ENCODE data around the gene ARL2BP. TPM values are rescaled to one million over a fixed set of nuclear protein-coding genes. Genes with fewer than 3 reads are reported as not detected.

Gene ARL2BP
- total RNA-seq, 4 donors from 2014 or later: 10.3 to 39.6 (median 36.5) TPM

- H3K4me3 ChIP-seq: no peak overlapping the region
- H3K27me3 ChIP-seq: peaks cover 23% of the 10 kb centered on the region
- no peak overlapping the region for H3K27ac ChIP-seq
- no peak for DNase-seq
- 75 to 77% methylated on average over 7 to 8 of the region's 8 CpGs for WGBS, 2 donors (ENCODE audit: low coverage in 1 of 2)
- TF ChIP-seq POLR2A (IDR thresholded peaks at IDR 0.05): no peak
- no peak for TF ChIP-seq POLR2AphosphoS5 (IDR thresholded peaks at IDR 0.05)
- TF ChIP-seq EP300 (IDR thresholded peaks at IDR 0.05; ENCODE audit: low read depth): no peak
- TF ChIP-seq CTCF (IDR thresholded peaks at IDR 0.05): no peak
- intact Hi-C loops (cut with DNase I; ENCODE audit: low total_unique reads): no loop called here
- H3K36me3 ChIP-seq: no peaks in the 10 kb centered on the region
- in situ Hi-C loops (cut with MboI; ENCODE audit: low pct_ligation_motif_present in 1 of 4, low pct_unique_long_range_greater_than_20kb in 1 of 4, low sequenced_read_pairs in 3 of 4): no loop called here
- no peaks in the 10 kb centered on the region for H3K9me3 ChIP-seq
- H3K4me1 ChIP-seq: peaks cover 5 to 31% (median 21%) of the 10 kb centered on the region in 4 donors
Observed at GRCh38 chr16:57282510-57283213, 37.6 kb downstream of the ARL2BP start.

- no peak for DNase-seq
- intact Hi-C loops (cut with DNase I; ENCODE audit: low total_unique reads): no loop called here
- in situ Hi-C loops (cut with MboI; ENCODE audit: low pct_ligation_motif_present in 1 of 4, low pct_unique_long_range_greater_than_20kb in 1 of 4, low sequenced_read_pairs in 3 of 4): no loop called here
- Histone ChIP-seq H3K4me1 (peaks cover 5 to 27% (median 18%) of the 10 kb centered on the region in 4 donors), H3K27me3 (peaks cover 23% of the 10 kb centered on the region), H3K27ac (no peak overlapping the region), H3K36me3 (no peaks in the 10 kb centered on the region), H3K4me3 (peak overlapping the region in 3 of 4 donors; percentile 51 to 73 (median 60)), H3K9me3 (no peaks in the 10 kb centered on the region)
- WGBS, 2 donors (ENCODE audit: low coverage in 1 of 2): 51 to 69% methylated on average over 2 to 24 of the region's 24 CpGs
- TF ChIP-seq EP300 (IDR thresholded peaks at IDR 0.05; ENCODE audit: low read depth) (no peak), CTCF (IDR thresholded peaks at IDR 0.05) (no peak), POLR2A (IDR thresholded peaks at IDR 0.05) (no peak), POLR2AphosphoS5 (IDR thresholded peaks at IDR 0.05) (no peak)
Observed at GRCh38 chr16:57283214-57283958, 38.3 kb downstream of the ARL2BP start.

- intact Hi-C loops (cut with DNase I; ENCODE audit: low total_unique reads): no loop called here
- peak overlapping the region in 2 of 4 donors; percentile 33 to 66 for H3K27ac ChIP-seq
Observed at GRCh38 chr16:57283959-57284208, 38.8 kb downstream of the ARL2BP start.

More at GRCh38 chr16:57283959-57284208, 38.8 kb downstream of the ARL2BP start:
- in situ Hi-C loops (cut with MboI; ENCODE audit: low pct_ligation_motif_present in 1 of 4, low pct_unique_long_range_greater_than_20kb in 1 of 4, low sequenced_read_pairs in 3 of 4): no loop called here
- peaks cover 23% of the 10 kb centered on the region for H3K27me3 ChIP-seq
- no peaks in the 10 kb centered on the region for H3K9me3 ChIP-seq
- peaks cover 5 to 27% (median 18%) of the 10 kb centered on the region in 4 donors for H3K4me1 ChIP-seq
- no peak for TF ChIP-seq POLR2A (IDR thresholded peaks at IDR 0.05)
- TF ChIP-seq POLR2AphosphoS5 (IDR thresholded peaks at IDR 0.05): no peak
- no peak for TF ChIP-seq EP300 (IDR thresholded peaks at IDR 0.05; ENCODE audit: low read depth)
- TF ChIP-seq CTCF (IDR thresholded peaks at IDR 0.05): no peak
- peak overlapping the region in 3 of 4 donors; percentile 51 to 73 (median 60) for H3K4me3 ChIP-seq
- 27% methylated on average over 14 of the region's 14 CpGs; no CpG with 5 or more reads in 1 of the 2 donors for WGBS, 2 donors (ENCODE audit: low coverage in 1 of 2)
- DNase-seq: no peak
- H3K36me3 ChIP-seq: no peaks in the 10 kb centered on the region
